22Rv1 (cell line): Measurements from ENCODE around the gene MOV10L1.

ENCODE experiments used
- ZFX ChIP-seq: fragments of 450-650 bp; IDR thresholded peaks from 2 replicates; pipeline ENCODE4 v1.6.1; 2017; ENCODE audit warnings: antibody characterized with exemption, borderline replicate concordance
- TF ChIP-seq, protein P1 (sequence below): fragments of 450-650 bp; IDR thresholded peaks from 2 replicates; pipeline ENCODE4 v1.5.1; 2017; ENCODE audit warnings: mild to moderate bottlenecking

DNA sequence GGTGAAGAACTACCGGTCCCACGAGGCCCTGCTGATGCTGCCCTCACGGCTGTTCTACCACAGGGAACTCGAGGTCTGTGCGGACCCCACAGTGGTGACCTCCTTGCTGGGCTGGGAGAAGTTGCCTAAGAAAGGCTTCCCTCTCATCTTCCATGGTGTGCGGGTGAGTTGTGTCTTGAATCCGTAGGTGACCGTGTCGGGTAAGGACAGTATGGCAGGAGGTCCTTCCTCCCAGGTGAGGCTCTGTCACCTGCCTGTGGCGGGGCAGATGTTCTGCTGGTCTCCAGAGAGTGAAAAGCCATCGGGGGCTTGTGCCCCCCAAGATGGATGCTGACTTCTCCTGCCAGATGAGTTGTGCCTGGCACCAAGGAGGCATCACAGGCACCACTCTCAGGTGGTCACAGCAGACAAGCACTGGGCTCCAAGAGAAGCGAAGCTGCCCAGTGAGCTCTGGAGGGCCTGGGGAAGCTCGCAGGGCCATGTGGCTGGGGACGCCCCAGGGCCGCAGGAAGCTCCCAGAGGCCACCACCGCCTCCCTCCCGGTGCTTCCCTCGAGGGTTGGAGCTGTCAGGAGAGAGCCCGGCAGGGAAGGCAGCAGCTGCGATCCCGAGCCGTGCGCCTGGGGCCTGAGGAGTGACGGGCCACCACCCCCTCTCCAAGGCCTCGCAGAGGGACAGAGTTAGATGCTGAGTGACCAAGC lies 63.4 kb downstream of the MOV10L1 start:
- TF ChIP-seq, protein P1, sequence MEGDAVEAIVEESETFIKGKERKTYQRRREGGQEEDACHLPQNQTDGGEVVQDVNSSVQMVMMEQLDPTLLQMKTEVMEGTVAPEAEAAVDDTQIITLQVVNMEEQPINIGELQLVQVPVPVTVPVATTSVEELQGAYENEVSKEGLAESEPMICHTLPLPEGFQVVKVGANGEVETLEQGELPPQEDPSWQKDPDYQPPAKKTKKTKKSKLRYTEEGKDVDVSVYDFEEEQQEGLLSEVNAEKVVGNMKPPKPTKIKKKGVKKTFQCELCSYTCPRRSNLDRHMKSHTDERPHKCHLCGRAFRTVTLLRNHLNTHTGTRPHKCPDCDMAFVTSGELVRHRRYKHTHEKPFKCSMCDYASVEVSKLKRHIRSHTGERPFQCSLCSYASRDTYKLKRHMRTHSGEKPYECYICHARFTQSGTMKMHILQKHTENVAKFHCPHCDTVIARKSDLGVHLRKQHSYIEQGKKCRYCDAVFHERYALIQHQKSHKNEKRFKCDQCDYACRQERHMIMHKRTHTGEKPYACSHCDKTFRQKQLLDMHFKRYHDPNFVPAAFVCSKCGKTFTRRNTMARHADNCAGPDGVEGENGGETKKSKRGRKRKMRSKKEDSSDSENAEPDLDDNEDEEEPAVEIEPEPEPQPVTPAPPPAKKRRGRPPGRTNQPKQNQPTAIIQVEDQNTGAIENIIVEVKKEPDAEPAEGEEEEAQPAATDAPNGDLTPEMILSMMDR = no peak
- TF ChIP-seq ZFX = no peak
